DND-41 (cell line): Measurements from ENCODE around the gene LAMB3.

Experiments used
- EZH2 ChIP-seq: IDR thresholded peaks from 3 replicates; pipeline ENCODE4 v1.6.1; 2012; ENCODE audit warnings: borderline replicate concordance, low read depth, mild to moderate bottlenecking, moderate library complexity, low read length, inconsistent platforms; ENCODE audit not compliant: severe bottlenecking
- TF ChIP-seq, protein P1 (sequence below): IDR thresholded peaks from 2 replicates; pipeline ENCODE4 v1.5.1; 2012; ENCODE audit warnings: borderline replicate concordance, low read length, moderate library complexity, mild to moderate bottlenecking; ENCODE audit not compliant: poor library complexity, severe bottlenecking; ENCODE audit errors: extremely low read depth

DNA sequence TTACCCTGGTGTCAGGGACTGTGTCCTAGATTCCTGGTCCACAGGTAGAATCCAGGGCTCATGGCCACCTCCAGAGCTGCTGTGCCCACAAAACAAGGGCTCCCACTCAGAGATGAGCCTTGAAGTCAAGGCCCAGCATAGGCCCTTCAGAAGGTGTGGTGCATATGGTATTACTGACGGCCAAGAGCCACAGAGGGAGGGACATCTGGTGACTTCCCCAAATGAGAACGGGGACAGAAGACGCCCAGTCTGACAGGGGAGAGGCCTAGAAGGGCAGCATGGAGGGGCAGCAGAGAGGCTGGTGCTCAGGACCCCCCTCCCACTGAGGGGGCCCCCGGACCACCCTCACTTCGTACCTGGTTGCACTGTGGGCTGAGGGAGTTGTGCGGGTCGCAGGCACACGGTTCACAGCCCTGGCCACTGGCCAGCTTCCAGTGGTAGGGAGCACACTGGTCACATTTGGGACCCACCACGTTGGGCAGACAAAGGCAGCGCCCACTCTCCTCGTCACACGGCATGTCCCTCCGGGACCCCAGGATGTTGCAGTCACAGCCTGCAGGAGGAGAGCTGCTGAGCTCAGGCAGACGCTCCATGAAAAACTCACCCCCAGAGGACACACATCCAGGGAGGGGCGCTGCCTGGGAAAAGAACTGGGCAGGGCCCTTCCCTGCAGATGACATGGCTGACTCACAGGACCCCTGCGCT lies 25.0 kb downstream of the LAMB3 start:
- TF ChIP-seq, protein P1, sequence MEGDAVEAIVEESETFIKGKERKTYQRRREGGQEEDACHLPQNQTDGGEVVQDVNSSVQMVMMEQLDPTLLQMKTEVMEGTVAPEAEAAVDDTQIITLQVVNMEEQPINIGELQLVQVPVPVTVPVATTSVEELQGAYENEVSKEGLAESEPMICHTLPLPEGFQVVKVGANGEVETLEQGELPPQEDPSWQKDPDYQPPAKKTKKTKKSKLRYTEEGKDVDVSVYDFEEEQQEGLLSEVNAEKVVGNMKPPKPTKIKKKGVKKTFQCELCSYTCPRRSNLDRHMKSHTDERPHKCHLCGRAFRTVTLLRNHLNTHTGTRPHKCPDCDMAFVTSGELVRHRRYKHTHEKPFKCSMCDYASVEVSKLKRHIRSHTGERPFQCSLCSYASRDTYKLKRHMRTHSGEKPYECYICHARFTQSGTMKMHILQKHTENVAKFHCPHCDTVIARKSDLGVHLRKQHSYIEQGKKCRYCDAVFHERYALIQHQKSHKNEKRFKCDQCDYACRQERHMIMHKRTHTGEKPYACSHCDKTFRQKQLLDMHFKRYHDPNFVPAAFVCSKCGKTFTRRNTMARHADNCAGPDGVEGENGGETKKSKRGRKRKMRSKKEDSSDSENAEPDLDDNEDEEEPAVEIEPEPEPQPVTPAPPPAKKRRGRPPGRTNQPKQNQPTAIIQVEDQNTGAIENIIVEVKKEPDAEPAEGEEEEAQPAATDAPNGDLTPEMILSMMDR = no peak
- TF ChIP-seq EZH2 = no peak
